ENCODE results near the gene NTM.

DNA sequence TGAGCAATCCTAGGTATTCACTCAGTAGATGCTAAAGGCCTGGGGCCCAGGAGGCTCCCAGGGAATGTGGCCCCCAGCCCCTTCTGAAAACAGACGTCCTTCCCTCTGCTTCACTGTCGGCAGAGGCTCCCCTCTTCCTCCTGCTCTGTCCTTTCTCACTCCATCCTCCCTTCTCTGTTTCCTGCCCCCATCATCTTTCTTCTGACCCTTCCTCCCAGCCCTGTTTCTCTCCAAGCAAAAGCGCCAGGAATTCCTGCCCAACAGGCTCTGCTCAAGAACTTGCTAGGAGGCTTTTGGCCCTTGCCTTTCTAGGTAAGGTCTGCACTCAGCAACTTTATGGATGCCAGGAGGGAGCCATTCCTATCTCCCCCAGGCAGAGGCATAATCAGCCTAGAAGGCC is 300.5 kb downstream of the NTM start:
- TF ChIP-seq ATF3 (IDR thresholded peaks at IDR 0.05) (no peak), POLR2A (IDR thresholded peaks at IDR 0.05; ENCODE audit: borderline replicate concordance, extremely low read depth, insufficient read depth, insufficient read length) (no peak), CTCF (IDR thresholded peaks at IDR 0.05 in 2 of 3, conservative IDR thresholded peaks at IDR 0.05 in 1 of 3; ENCODE audit: borderline replicate concordance in 1 of 3, insufficient read depth in 1 of 3, low read depth in 2 of 3, low read length in 2 of 3) (no peak), RAD21 (IDR thresholded peaks at IDR 0.05; ENCODE audit: low read depth) (no peak), SP1 (IDR thresholded peaks at IDR 0.05; ENCODE audit: low read depth) (no peak), ZNF274 (IDR thresholded peaks at IDR 0.05; ENCODE audit: low read depth, low read length) (no peak), YY1 (IDR thresholded peaks at IDR 0.05; ENCODE audit: extremely low read depth, insufficient replicate concordance, low read depth, low read length) (no peak), EZH2 (IDR thresholded peaks at IDR 0.05) (no peak)

Data from HCT116 (cell line).